Measurements from ENCODE around the gene PLEKHN1.
"Not testable (repeated sequence)": the region's sequence is repeated elsewhere in the genome, so short reads cannot be mapped to it uniquely, and the experiment has no call there.

The PLEKHN1 gene

GRCh38 chr1:974293-974640, 8.0 kb downstream of the PLEKHN1 start:
- no peak for DNase-seq (ENCODE audit: low spot score)

- no peak for DNase-seq (ENCODE audit: low spot score)
Measured at GRCh38 chr1:974687-975328, 8.5 kb downstream of the PLEKHN1 start.

- no peak for DNase-seq (ENCODE audit: low spot score)
Measured at GRCh38 chr1:975365-975764, 9.1 kb downstream of the PLEKHN1 start.

GRCh38 chr1:975896-976683, 9.8 kb downstream of the PLEKHN1 start:
- peak; percentile 79 for DNase-seq (ENCODE audit: low spot score)

GRCh38 chr1:976791-977190, 10.5 kb downstream of the PLEKHN1 start:
- DNase-seq (ENCODE audit: low spot score) = not testable (repeated sequence)

- DNase-seq (ENCODE audit: low spot score) = no peak
Measured at GRCh38 chr1:978069-978834, 12.0 kb downstream of the PLEKHN1 start.

- DNase-seq (ENCODE audit: low spot score) = no peak
Measured at GRCh38 chr1:978835-979743, 12.8 kb downstream of the PLEKHN1 start.

GRCh38 chr1:979744-980072, 13.4 kb downstream of the PLEKHN1 start:
- no peak for DNase-seq (ENCODE audit: low spot score)

- no peak for DNase-seq (ENCODE audit: low spot score)
Measured at GRCh38 chr1:980137-980571, 13.9 kb downstream of the PLEKHN1 start.

GRCh38 chr1:980602-981395, 14.5 kb downstream of the PLEKHN1 start:
- no peak for DNase-seq (ENCODE audit: low spot score)

GRCh38 chr1:981491-981954, 15.2 kb downstream of the PLEKHN1 start:
- no peak for DNase-seq (ENCODE audit: low spot score)

- no peak for DNase-seq (ENCODE audit: low spot score)
Measured at GRCh38 chr1:981955-982558, 15.8 kb downstream of the PLEKHN1 start, which contains the start of gene PERM1. PERM1 (minus strand) TSS chr1:982093; CDS start chr1:981029, 1,064 bp downstream.

- DNase-seq (ENCODE audit: low spot score) = no peak
Measured at GRCh38 chr1:982765-983436, 16.6 kb downstream of the PLEKHN1 start.

- DNase-seq (ENCODE audit: low spot score) = no peak
Measured at GRCh38 chr1:983798-984475, 17.7 kb downstream of the PLEKHN1 start.

GRCh38 chr1:984476-984814, 18.2 kb downstream of the PLEKHN1 start:
- DNase-seq (ENCODE audit: low spot score) = no peak

- no peak for DNase-seq (ENCODE audit: low spot score)
Measured at GRCh38 chr1:985126-985525, 18.8 kb downstream of the PLEKHN1 start.

- not testable (repeated sequence) for DNase-seq (ENCODE audit: low spot score)
Measured at GRCh38 chr1:988061-988460, 21.8 kb downstream of the PLEKHN1 start.

- not testable (repeated sequence) for DNase-seq (ENCODE audit: low spot score)
Measured at GRCh38 chr1:991275-991674, 25.0 kb downstream of the PLEKHN1 start.

- no peak for DNase-seq (ENCODE audit: low spot score)
Measured at GRCh38 chr1:991895-992294, 25.6 kb downstream of the PLEKHN1 start.
